Esophagus mucosa (tissue), 1 donor: ENCODE measurements around the gene MMADHC. TPM values are rescaled to one million over a fixed set of nuclear protein-coding genes. Genes with fewer than 3 reads are reported as not detected.
"Not testable (repeated sequence)": the region's sequence is repeated elsewhere in the genome, so short reads cannot be mapped to it uniquely, and the experiment has no call there.

Experiments used
- ATAC-seq: fragments of 200-7000 bp; cut with Tn5 transposase; one replicate; pipeline ENCODE4 v1.9.1; 2020
- total RNA-seq: library from RNA; stranded (reverse); gene quantifications from one replicate; pipeline ENCODE4 v1.2.4, GENCODE V29; 2023
- donor health status: DM: yes; HTN: yes; CAD: no.

MMADHC gene
- total RNA-seq, 1 donor from 2014 or later = 86.5 TPM

GRCh38 chr2:149594411-149594810 lies 6.8 kb upstream of the MMADHC start:
- no peak for ATAC-seq

- no peak for ATAC-seq
Observed at GRCh38 chr2:149587950-149588487, 444 bp upstream of the MMADHC start.

- no peak for ATAC-seq
Observed at GRCh38 chr2:149586898-149587219, 716 bp downstream of the MMADHC start.

GRCh38 chr2:149586063-149586462 lies 1.5 kb downstream of the MMADHC start:
- ATAC-seq = no peak

GRCh38 chr2:149585166-149585885 lies 2.2 kb downstream of the MMADHC start:
- no peak for ATAC-seq

- no peak for ATAC-seq
Observed at GRCh38 chr2:149579972-149580882, 7.3 kb downstream of the MMADHC start.

- ATAC-seq = no peak
Observed at GRCh38 chr2:149577269-149577668, 10.3 kb downstream of the MMADHC start.

GRCh38 chr2:149575752-149576151 lies 11.8 kb downstream of the MMADHC start:
- no peak for ATAC-seq

- ATAC-seq = no peak
Observed at GRCh38 chr2:149575277-149575676, 12.3 kb downstream of the MMADHC start.

- ATAC-seq = no peak
Observed at GRCh38 chr2:149573760-149574159, 13.8 kb downstream of the MMADHC start.

GRCh38 chr2:149572102-149572953 lies 15.2 kb downstream of the MMADHC start:
- no peak for ATAC-seq

- no peak for ATAC-seq
Observed at GRCh38 chr2:149568138-149568537, 19.4 kb downstream of the MMADHC start.

GRCh38 chr2:149566652-149567051 lies 20.9 kb downstream of the MMADHC start:
- ATAC-seq = no peak

- ATAC-seq = not testable (repeated sequence)
Observed at GRCh38 chr2:149565625-149566024, 21.9 kb downstream of the MMADHC start.

GRCh38 chr2:149564983-149565382 lies 22.6 kb downstream of the MMADHC start:
- ATAC-seq = no peak

GRCh38 chr2:149564097-149564496 lies 23.5 kb downstream of the MMADHC start:
- no peak for ATAC-seq

- ATAC-seq = no peak
Observed at GRCh38 chr2:149562324-149562723, 25.3 kb downstream of the MMADHC start.

GRCh38 chr2:149561309-149561926 lies 26.2 kb downstream of the MMADHC start:
- peak; percentile 25 for ATAC-seq

- no peak for ATAC-seq
Observed at GRCh38 chr2:149559341-149560068, 28.1 kb downstream of the MMADHC start.

- ATAC-seq = no peak
Observed at GRCh38 chr2:149556452-149556851, 31.1 kb downstream of the MMADHC start.

GRCh38 chr2:149552830-149553229 lies 34.7 kb downstream of the MMADHC start:
- no peak for ATAC-seq
